ENCODE measurements around the gene SRRM3.
"Not testable (repeated sequence)": the region's sequence is repeated elsewhere in the genome, so short reads cannot be mapped to it uniquely, and the experiment has no call there.

SRRM3 gene

GRCh38 chr7:76292911-76293310, 91.2 kb downstream of the SRRM3 start:
- DNase-seq, result not testable (repeated sequence)

DNA sequence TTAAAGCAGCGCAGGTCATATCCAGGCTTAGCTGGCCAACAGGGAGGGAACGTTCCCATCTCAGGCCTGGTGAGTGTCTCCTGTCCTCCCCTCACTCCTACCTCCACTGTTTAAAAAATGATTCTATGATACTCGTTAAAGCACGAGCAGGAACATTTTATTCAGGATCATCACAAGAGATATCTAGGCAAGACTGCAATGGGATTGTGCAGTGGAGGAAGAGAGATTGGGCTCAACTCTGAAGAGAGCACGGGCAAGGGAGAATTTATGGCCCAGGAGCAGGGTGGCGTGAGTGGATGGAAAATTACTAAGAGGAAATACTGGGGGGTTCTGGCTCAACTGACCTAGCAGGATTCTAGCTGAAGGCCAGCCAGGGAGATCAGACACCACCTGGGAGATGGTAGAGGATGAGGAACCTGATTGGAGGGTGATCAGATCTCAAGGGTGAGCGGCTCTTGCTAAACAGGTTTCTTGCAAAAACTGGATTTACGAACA, 91.8 kb downstream of the SRRM3 start:
- DNase-seq, result no peak

- DNase-seq, result peak; percentile 88 to 95
Observed at GRCh38 chr7:76294344-76295024, 92.8 kb downstream of the SRRM3 start.

- no peak for DNase-seq
Observed at GRCh38 chr7:76296743-76297740, 95.3 kb downstream of the SRRM3 start.

DNA sequence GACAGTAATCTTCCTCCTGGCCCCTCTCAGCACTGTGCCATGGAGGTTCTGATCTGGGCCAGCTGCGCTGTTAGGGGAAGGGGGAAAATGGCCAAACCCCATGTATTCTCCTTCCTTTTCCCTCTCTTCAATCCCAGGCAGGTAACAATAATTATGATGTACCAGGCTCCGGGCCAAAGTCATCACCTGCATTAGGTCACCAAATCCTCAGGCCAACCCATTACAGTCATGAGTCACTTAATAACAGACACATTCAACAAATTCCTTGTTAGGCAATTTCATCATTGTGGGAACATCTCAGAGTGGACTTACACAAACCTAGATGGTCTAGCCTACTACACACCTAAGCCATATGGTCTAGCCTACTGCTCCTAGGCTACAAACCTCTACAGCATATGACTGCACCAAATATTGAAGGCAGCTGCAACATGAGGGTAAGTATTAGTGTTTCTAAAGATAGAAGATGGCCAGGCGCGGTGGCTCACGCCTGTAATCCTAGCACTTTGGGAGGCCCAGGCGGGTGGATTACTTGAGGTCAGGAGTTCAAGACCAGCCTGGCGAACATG, 98.6 kb downstream of the SRRM3 start:
- no peak for DNase-seq

GRCh38 chr7:76301000-76301399, 99.3 kb downstream of the SRRM3 start:
- no peak for DNase-seq

- DNase-seq, result peak; percentile 79 to 86
Observed at GRCh38 chr7:76302347-76303201, 100.9 kb downstream of the SRRM3 start, which contains the start of gene HSPB1. Gene HSPB1, plus strand, starts transcription at chr7:76302673. Its CDS starts 40 bp downstream, at chr7:76302713.

GRCh38 chr7:76303202-76304147, 101.8 kb downstream of the SRRM3 start:
- peak; percentile 64 to 73 for DNase-seq

DNA sequence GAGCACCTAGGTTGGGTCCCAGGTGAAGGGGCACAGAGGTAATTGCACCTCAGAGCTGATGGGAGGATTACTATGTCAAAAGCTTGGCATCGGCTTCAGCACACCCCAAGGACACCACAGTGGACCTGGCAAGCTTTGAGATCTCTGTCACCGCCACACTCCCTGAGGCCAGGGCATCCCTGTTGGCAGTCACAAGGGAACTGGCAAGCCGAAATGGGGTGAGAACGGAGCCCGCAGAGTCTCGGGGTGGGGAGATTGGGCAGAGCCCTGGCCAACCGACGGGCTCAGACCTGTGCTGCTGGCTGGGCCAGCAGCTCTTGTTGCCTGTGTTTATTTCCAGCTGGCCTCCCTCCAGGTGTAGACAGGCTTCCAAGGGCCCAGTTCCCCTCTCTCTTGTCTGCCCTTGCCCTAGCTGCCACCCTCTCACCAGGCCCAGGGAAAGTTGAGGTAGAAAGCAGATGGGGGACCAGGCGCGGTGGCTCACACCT, 103.2 kb downstream of the SRRM3 start:
- peak in 1 of 2 experiments; percentile 23 for DNase-seq

DNA sequence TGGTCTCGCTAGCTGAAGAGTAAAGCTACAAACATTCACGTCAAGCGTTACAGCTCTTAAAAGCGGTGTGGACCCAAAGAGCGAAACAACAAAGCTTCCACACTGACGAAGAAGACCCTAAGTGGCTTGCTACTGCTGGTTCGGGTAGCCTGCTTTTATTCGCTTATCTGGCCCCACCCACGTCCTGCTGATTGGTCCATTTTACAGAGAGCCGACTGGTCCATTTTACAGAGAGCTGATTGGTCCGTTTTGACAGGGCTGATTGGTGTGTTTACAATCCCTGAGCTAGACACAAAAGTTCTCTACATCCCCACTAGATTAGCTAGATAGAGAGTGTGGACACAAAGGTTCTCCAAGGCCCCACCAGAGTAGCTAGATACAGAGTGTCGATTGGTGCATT, 107.2 kb downstream of the SRRM3 start:
- not testable (repeated sequence) for DNase-seq

- DNase-seq, result not testable (repeated sequence)
Observed at GRCh38 chr7:76309341-76310101, 107.8 kb downstream of the SRRM3 start.

DNA sequence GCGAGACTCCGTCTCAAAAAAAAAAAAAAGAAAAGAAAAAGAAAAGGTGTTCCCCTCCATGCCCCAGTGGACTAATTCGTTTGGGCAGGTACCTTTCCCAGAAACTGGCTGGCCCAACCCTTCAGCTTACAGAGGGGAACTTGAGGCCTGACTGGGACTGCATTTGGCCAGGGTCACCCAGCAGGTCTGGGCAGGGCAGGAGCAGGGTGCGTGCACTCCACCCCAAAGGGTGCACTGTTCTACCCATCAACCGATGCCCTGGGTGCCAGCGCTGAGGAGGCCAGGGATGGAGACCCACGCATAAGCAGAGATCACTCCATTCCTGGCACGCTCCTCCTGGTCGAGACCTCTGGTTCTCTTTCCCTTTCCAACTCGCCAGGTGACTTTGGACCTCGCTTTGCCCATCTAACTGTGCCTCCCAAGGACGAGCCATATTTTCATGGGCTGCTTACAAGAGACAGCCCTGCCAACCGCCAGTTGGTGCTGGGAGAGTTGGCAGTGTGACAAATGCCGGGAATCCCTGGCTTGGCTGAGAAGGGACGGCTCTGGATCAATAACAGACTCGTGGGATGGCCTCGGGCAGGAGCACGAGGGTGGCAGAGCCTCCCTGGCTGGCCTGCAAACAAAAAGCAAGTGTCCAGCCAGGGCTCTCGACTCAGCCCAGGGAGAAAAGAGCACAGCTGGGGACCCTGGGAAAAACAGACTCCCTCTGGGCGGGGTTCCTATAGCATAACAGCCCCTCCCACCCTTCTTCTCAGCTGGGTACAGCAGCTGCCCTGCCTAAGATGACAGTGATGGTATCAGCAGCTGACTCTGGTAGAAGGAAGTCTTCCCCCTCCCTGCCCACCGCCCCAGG, 108.6 kb downstream of the SRRM3 start:
- peak; percentile 69 to 82 for DNase-seq

- DNase-seq, result not testable (repeated sequence)
Observed at GRCh38 chr7:76311838-76312237, 110.1 kb downstream of the SRRM3 start.

GRCh38 chr7:76314042-76314721, 112.5 kb downstream of the SRRM3 start:
- DNase-seq, result peak; percentile 79 to 84

DNA sequence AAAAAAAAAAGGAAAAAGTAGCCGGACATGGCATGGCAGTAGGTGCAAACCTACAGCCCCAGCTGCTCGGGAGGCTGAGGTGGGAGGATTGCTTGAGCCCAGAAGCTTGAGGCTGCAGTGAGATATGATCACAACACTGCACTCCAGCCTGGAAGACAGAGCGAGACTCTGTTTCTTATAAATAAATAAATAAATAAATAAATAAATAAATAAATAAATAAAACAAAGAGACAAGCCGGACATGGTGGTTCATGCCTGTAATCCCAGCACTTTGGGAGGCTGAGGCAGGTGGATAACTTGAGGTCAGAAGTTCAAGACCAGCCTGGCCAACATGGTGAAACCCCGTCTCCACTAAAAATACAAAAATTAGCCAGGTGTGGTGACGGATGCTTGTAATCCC, 113.0 kb downstream of the SRRM3 start:
- DNase-seq, result not testable (repeated sequence)

- DNase-seq, result peak in 1 of 2 experiments; percentile 19
Observed at GRCh38 chr7:76315364-76315763, 113.7 kb downstream of the SRRM3 start.

DNA sequence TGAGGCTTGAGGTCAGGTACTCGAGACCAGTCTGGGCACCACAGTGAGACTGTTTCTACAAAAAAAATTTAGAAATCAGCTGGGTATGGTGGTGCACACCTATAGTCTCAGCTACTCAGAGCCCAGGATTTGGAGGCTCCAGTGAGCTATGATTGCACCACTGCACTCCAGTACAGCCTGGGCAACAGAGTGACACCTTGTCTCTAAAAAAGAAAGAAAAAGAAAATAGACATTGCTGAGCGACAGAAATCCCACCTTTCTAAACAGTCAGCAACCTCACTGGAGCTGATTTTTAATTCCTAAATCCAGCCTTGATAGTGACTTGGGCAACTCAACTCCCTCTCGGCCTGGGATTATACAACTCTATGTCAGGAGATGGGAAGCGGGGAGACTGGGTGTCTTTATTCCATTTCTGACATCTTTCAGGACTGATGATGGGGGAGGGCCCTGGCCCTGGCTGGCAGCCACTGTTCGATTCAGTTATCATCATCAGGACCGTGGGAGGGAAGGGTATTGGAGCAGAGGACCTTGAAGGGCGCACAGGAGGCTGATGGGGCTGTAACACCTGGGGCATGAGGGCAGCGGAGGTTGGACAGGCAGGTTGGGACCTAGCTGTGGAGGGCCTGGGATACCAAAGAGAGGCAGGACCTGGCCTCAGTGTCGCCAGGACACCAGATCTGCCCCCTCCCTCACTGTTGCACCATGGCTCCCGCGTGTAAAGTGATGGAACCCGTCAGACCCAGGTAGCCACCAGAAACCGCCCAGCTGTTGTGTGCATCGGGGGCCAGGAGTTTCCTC, 115.5 kb downstream of the SRRM3 start:
- DNase-seq, result no peak

Data from SHP77 (cell line).